ENCODE results near the gene SAMMSON. TPM values are rescaled to one million over a fixed set of nuclear protein-coding genes. Genes with fewer than 3 reads are reported as not detected.

The SAMMSON gene
- total and polyA plus RNA-seq, 2 donors (not counting 1 experiment from before 2014, with no cell fraction given): under 0.01 TPM; not detected in 1

- no peaks in the 10 kb centered on the region for H3K79me2 ChIP-seq (ENCODE audit: control insufficient read depth, insufficient read depth, low read length)
- H3K27me3 ChIP-seq (ENCODE audit: control insufficient read depth, insufficient read depth, low read length): no peaks in the 10 kb centered on the region
- DNase-seq (ENCODE audit: low read depth in 2 of 2): peak in 1 of 2 donors; percentile 83
- H4K20me1 ChIP-seq (ENCODE audit: control insufficient read depth, extremely low read depth, insufficient read depth, low read length): no peaks in the 10 kb centered on the region
- no peaks in the 10 kb centered on the region for H3K36me3 ChIP-seq (ENCODE audit: control insufficient read depth, insufficient read depth, low read length)
- H3K9me3 ChIP-seq (ENCODE audit: control insufficient read depth, insufficient read depth, low read depth, low read length): no peaks in the 10 kb centered on the region
- no peak overlapping the region for H3K9ac ChIP-seq (ENCODE audit: insufficient read depth, low read length)
- no peak overlapping the region for H3K27ac ChIP-seq (ENCODE audit: insufficient read depth, low read length)
- H3K4me2 ChIP-seq (ENCODE audit: extremely low read depth, insufficient read depth, low read length): no peak overlapping the region
- no peak overlapping the region for H3K4me3 ChIP-seq (replicated peaks in 1 of 4; ENCODE audit: control extremely low read depth in 1 of 4, insufficient read depth in 1 of 4, low read depth in 3 of 4, low read length in 4 of 4)
- no peak for TF ChIP-seq EZH2 (IDR thresholded peaks at IDR 0.05; ENCODE audit: low read length, missing control alignments)
- TF ChIP-seq, protein P1, sequence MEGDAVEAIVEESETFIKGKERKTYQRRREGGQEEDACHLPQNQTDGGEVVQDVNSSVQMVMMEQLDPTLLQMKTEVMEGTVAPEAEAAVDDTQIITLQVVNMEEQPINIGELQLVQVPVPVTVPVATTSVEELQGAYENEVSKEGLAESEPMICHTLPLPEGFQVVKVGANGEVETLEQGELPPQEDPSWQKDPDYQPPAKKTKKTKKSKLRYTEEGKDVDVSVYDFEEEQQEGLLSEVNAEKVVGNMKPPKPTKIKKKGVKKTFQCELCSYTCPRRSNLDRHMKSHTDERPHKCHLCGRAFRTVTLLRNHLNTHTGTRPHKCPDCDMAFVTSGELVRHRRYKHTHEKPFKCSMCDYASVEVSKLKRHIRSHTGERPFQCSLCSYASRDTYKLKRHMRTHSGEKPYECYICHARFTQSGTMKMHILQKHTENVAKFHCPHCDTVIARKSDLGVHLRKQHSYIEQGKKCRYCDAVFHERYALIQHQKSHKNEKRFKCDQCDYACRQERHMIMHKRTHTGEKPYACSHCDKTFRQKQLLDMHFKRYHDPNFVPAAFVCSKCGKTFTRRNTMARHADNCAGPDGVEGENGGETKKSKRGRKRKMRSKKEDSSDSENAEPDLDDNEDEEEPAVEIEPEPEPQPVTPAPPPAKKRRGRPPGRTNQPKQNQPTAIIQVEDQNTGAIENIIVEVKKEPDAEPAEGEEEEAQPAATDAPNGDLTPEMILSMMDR (conservative IDR thresholded peaks at IDR 0.05 in 1 of 2, IDR thresholded peaks at IDR 0.05 in 1 of 2; ENCODE audit: low read depth in 1 of 2, low read length in 2 of 2): no peak
- H2AFZ ChIP-seq (ENCODE audit: low read length): no peak overlapping the region
- H3K4me1 ChIP-seq (ENCODE audit: control insufficient read depth, extremely low read depth, insufficient read depth, low read length): no peaks in the 10 kb centered on the region
Observed at GRCh38 chr3:70000563-70001081, 1.1 kb downstream of the SAMMSON start.

GRCh38 chr3:70003119-70003518 is 3.6 kb downstream of the SAMMSON start:
- no peak for DNase-seq (ENCODE audit: low read depth in 2 of 2)
- H3K4me3 ChIP-seq (replicated peaks in 1 of 4; ENCODE audit: control extremely low read depth in 1 of 4, insufficient read depth in 1 of 4, low read depth in 3 of 4, low read length in 4 of 4): no peak overlapping the region
- no peak overlapping the region for H3K27ac ChIP-seq (ENCODE audit: insufficient read depth, low read length)
- H3K4me2 ChIP-seq (ENCODE audit: extremely low read depth, insufficient read depth, low read length): no peak overlapping the region
- TF ChIP-seq, protein P1 (conservative IDR thresholded peaks at IDR 0.05 in 1 of 2, IDR thresholded peaks at IDR 0.05 in 1 of 2; ENCODE audit: low read depth in 1 of 2, low read length in 2 of 2): no peak
- no peak for TF ChIP-seq EZH2 (IDR thresholded peaks at IDR 0.05; ENCODE audit: low read length, missing control alignments)
- no peaks in the 10 kb centered on the region for H4K20me1 ChIP-seq (ENCODE audit: control insufficient read depth, extremely low read depth, insufficient read depth, low read length)
- H3K4me1 ChIP-seq (ENCODE audit: control insufficient read depth, extremely low read depth, insufficient read depth, low read length): no peaks in the 10 kb centered on the region
- H3K36me3 ChIP-seq (ENCODE audit: control insufficient read depth, insufficient read depth, low read length): no peaks in the 10 kb centered on the region
- no peak overlapping the region for H3K9ac ChIP-seq (ENCODE audit: insufficient read depth, low read length)
- no peaks in the 10 kb centered on the region for H3K27me3 ChIP-seq (ENCODE audit: control insufficient read depth, insufficient read depth, low read length)
- H3K79me2 ChIP-seq (ENCODE audit: control insufficient read depth, insufficient read depth, low read length): no peaks in the 10 kb centered on the region
- H3K9me3 ChIP-seq (ENCODE audit: control insufficient read depth, insufficient read depth, low read depth, low read length): no peaks in the 10 kb centered on the region
- H2AFZ ChIP-seq (ENCODE audit: low read length): no peak overlapping the region

- DNase-seq (ENCODE audit: low read depth in 2 of 2): peak in 1 of 2 donors; percentile 47
- H3K36me3 ChIP-seq (ENCODE audit: control insufficient read depth, insufficient read depth, low read length): no peaks in the 10 kb centered on the region
- no peak for TF ChIP-seq EZH2 (IDR thresholded peaks at IDR 0.05; ENCODE audit: low read length, missing control alignments)
- TF ChIP-seq, protein P1 (conservative IDR thresholded peaks at IDR 0.05 in 1 of 2, IDR thresholded peaks at IDR 0.05 in 1 of 2; ENCODE audit: low read depth in 1 of 2, low read length in 2 of 2): no peak
- no peak overlapping the region for H2AFZ ChIP-seq (ENCODE audit: low read length)
- no peaks in the 10 kb centered on the region for H3K79me2 ChIP-seq (ENCODE audit: control insufficient read depth, insufficient read depth, low read length)
- H3K4me1 ChIP-seq (ENCODE audit: control insufficient read depth, extremely low read depth, insufficient read depth, low read length): no peaks in the 10 kb centered on the region
- H3K27ac ChIP-seq (ENCODE audit: insufficient read depth, low read length): no peak overlapping the region
- H3K27me3 ChIP-seq (ENCODE audit: control insufficient read depth, insufficient read depth, low read length): no peaks in the 10 kb centered on the region
- no peak overlapping the region for H3K4me3 ChIP-seq (replicated peaks in 1 of 4; ENCODE audit: control extremely low read depth in 1 of 4, insufficient read depth in 1 of 4, low read depth in 3 of 4, low read length in 4 of 4)
- no peaks in the 10 kb centered on the region for H3K9me3 ChIP-seq (ENCODE audit: control insufficient read depth, insufficient read depth, low read depth, low read length)
- no peak overlapping the region for H3K4me2 ChIP-seq (ENCODE audit: extremely low read depth, insufficient read depth, low read length)
- no peak overlapping the region for H3K9ac ChIP-seq (ENCODE audit: insufficient read depth, low read length)
- H4K20me1 ChIP-seq (ENCODE audit: control insufficient read depth, extremely low read depth, insufficient read depth, low read length): no peaks in the 10 kb centered on the region
Observed at GRCh38 chr3:70006089-70006488, 6.6 kb downstream of the SAMMSON start.

All from fibroblast of lung (primary cell).